Activated gamma-delta T cell (primary cell): ENCODE measurements around the gene TCF19.
"Not testable (repeated sequence)": the region's sequence is repeated elsewhere in the genome, so short reads cannot be mapped to it uniquely, and the experiment has no call there.

Experiments
- DNase-seq: peaks from one replicate; lab custom pipeline; 2025; lab: John Stamatoyannopoulos, UW

Gene TCF19

DNA sequence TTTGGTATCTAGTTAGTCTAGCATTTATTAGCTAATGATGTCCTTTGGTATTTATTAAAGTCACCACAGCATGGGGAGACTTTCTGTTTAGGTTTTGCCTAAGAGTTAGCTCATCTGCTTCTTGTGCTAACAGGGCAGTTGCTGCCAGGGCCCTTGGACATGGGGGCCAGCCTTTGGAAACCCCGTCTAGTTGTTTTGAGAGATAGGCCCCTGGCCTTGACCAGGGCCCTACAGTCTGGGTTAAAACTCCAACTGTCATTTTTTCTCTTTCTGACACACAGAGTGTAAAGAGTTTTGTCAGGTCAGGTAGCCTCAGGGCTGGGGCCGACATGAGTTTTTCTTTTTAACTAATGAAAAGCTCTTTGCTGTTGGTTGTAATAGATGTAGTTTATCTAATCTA, 24.9 kb downstream of the TCF19 start:
- not testable (repeated sequence) for DNase-seq

DNA sequence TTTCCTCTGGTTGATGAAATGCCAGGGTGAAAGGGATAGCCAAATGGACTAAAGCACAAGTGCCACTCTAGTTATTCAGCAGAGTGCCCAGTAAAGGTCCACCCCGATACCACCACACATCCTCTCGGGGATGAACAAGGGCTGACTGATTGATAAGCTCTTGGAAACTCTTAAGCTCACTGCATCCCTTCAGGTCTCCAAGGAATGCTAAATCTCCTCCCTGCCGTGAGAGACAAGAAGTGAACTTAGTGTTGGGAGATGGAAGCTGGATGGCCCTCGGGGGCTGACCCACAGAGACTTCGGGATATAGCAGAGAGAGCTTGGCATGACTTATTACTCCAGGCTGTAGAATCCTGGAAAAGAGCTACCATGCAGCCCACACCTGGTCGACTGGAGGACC, 25.5 kb downstream of the TCF19 start:
- not testable (repeated sequence) for DNase-seq

DNA sequence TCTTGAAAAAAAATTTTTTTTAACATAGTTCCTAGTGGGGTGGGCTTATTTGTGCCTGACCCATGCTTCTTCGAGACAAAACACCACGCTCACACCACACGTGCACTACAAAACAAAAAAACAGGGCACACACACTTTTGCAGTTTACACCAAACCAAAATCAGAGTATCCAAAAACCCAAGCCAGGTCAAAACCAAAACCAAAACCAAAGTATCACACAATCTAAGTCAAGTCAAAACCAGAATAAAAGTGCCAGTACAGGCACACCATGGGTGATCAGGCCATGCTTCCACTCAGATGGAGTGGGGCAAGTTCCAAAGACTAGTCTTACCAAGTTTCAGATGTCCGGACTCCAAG, 27.3 kb downstream of the TCF19 start:
- DNase-seq: not testable (repeated sequence)

DNA sequence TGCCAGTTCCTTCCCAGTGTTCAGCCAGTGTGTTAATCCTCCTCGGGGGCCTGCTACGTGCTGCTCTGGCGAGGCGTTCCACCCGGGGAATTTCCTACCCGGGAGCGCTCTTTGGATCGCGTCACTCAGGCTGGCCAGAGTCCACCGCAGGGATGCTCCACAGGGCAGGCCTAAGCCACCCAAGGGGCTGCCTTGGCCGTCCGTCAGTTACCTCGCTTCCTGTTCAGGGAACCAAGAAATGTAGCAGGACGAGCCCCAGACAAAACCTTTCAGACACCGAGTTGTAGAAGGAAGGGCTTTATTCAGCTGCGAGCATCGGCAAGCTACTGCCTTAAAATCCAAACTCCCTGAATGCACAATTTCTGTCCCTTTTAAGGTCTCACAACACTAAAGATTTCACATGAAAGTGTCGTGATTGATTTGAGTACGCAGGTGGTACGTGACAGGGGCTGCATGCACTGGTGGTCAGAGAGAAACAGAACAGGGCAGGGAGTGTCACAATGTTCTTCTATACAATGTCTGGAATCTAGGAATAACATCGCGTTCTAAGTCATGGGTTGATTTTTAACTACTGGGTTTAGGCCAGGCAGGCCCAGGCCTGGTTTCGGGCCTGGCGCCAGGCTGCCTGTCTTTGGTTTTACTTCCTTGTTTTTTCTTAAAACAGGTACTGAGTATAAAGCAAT, 27.8 kb downstream of the TCF19 start:
- DNase-seq: no peak

DNA sequence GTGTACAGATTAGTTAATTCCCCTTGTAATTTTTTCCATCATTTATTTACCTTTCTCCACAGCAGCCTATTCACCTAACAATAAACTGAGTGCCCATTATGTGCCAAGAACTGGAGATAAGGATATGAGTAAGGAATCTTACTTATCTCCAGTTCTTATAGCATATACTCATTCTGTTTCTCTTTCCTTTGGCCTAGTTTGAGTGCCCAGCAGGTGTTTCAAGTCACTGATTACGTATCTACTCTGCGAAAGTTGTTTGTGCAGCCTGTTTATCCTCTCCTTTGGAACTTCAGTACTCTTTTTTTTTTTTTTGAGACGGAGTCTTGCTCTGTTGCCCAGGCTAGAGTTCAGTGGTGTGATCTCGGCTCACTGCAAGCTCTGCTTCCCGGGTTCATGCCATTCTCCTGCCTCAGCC, 29.4 kb downstream of the TCF19 start:
- no peak for DNase-seq

DNA sequence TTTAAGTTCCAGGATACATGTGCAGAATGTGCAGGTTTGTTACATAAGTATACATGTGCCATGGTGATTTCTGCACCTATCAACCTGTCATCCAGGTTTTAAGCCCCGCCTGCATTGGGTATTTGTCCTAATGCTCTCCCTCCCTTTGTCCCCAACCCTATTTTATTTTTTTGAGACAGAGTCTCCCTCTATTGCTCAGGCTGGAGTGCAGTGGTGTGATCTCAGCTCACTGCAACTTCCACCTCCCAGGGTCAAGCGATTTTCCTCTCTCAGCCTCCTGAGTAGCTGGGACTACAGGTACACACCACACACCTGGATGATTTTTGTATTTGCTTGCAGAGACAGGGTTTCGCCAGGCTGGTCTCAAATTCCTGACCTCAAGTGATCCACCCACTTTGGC, 30.8 kb downstream of the TCF19 start:
- not testable (repeated sequence) for DNase-seq

DNA sequence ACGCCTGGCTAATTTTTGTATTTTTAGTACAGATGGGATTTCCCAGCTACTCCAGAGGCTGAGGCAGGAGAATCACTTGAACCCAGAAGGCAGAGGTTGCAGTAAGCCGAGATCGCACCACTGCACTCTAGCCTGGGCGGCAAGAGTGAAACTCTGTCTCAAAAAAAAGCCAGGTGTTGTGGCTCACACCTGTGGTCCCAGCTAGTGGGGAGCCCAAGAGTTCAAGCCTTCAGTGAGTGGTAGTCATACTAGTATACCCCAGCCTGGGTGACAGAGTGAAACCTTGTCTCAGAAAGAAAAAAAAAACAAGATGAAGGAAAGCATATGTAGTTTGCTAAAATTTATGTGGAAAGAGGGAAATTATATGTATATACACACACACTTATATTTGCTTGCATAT, 32.1 kb downstream of the TCF19 start:
- DNase-seq: no peak

DNA sequence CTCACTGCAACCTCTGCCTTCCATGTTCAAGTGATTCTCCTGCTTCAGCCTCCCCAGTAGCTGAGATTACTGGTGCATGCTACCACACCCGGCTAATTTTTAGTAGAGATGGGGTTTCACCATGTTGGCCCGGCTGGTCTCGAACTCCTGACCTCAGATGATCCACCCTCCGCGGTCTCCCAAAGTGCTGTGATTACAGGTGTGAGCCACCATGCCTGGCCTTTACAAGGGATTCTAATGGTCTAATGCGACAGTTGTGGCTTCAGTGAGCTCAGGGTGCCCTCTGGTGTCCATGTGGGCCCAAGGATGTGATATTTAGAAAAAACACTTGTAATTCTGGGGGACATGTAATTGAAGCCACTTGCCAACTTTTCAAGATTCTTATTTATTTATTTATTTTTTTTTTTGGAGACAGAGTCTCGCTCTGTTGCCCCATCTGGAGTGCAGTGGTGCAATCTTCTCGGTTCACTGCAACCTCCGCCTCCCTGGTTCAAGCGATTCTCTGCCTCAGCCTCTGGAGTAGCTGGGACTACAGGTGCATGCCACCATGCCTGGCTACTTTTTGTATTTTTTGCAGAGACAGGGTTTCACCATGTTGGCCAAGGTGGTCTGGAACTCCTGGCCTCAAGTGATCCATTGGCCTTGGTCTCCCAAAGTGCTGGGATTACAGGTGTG, 34.2 kb downstream of the TCF19 start:
- not testable (repeated sequence) for DNase-seq

DNA sequence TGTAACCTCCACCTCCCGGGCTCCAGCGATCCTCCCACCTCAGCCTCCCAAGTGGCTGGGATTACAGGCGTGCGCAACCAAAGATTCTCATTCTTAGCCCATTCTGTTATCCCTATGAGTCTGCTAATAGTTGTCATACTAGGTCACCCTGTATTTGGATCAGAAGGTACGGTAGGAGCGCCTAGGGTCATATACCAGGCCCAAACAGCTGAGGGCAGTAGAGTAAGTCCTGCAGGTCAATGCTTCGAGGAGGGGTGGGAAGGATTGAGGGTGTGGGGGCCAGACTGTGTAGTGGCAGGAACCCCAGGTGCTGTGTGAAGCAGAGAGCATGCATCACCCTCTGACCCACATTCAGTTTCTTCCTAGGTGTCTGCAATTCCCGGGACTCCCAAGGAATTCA, 34.8 kb downstream of the TCF19 start:
- no peak for DNase-seq

DNA sequence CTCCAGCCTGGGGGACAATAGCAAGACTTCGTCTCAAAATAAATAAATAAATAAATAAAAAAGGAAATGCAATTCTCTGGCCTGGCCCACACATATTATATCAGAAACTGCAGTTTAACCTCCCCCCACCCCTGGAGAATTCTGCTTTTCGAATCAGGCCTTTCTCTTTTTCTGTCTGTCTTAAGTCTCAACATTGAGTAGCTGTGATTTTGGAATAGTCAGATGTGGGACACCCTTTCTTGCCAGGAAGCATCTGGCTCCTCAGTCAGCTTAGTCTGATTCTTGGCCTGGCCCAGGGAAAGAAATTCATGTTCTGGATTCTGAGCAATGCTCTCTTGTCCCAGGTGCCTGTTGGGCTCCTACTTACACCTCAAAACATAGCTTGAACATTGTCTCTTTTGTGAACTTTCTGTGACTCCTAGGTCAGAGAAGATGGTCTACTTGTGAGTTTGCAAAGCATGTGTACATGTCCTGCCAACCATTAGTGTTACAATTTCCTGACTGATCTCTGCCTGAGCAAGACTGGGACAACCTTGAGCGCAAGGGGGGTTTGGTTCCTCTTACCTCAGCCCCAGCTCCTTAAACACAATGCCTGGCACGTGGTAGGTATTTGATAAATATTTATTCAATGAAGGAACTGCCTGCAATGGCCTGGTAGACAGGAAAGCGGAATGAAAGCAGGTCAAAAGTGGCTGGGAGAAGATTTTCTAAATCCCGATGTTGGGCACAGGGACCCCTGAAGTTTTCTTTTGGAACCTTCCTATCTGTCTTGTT, 35.9 kb downstream of the TCF19 start:
- no peak for DNase-seq

DNA sequence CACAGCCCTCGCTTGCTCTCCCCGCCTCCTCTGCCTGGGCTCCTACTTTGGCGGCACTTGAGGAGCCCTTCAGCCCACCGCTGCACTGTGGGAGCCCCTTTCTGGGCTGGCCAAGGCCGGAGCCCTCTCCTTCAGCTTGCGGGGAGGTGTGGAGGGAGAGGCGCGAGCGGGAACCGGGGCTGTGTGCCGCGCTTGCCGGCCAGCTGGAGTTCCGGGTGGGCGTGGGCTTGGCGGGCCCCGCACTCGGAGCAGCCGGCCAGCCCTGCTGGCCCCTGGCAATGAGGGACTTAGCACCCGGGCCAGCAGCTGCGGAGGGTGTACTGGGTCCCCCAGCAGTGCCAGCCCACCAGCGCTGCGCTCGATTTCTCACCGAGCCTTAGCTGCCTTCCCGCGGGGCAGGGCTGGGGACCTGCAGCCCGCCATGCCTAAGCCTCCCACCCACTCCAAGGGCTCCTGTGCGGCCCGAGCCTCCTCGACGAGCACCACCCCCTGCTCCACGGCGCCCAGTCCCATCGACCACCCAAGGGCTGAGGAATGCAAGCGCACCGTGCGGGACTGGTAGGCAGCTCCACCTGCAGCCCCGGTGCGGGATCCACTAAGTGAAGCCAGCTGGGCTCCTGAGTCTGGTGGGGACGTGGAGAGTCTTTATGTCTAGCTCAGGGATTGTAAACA, 37.1 kb downstream of the TCF19 start:
- not testable (repeated sequence) for DNase-seq

DNA sequence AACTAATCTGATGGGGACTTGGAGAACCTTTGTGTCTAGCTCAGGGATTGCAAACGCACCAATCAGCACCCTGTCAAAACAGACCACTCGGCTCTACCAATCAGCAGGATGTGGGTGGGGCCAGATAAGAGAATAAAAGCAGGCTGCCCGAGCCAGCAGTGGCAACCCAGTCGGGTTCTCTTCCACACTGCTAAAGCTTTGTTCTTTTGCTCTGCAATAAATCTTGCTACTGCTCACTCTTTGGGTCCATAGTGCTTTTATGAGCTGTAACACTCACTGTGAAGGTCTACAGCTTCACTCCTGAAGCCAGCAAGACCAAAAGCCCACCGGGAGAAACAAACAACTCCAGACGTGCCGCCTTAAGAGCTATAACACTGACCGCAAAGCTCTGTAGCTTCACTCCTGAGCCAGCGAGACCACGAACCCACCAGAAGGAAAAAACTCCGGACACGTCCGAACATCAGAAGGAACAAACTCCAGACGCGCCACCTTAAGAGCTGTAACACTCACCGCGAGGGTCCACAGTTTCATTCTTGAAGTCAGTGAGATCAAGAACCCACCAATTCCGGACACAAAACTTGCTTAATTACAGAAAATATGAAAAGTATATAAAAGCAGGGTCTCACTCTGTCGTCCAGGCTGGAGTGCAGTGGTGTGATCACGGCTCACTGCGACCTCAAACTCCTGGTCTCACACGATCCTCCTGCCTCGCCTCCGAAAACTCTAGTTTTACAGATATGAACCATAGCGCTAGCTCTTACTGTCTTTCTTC, 38.0 kb downstream of the TCF19 start:
- not testable (repeated sequence) for DNase-seq

DNA sequence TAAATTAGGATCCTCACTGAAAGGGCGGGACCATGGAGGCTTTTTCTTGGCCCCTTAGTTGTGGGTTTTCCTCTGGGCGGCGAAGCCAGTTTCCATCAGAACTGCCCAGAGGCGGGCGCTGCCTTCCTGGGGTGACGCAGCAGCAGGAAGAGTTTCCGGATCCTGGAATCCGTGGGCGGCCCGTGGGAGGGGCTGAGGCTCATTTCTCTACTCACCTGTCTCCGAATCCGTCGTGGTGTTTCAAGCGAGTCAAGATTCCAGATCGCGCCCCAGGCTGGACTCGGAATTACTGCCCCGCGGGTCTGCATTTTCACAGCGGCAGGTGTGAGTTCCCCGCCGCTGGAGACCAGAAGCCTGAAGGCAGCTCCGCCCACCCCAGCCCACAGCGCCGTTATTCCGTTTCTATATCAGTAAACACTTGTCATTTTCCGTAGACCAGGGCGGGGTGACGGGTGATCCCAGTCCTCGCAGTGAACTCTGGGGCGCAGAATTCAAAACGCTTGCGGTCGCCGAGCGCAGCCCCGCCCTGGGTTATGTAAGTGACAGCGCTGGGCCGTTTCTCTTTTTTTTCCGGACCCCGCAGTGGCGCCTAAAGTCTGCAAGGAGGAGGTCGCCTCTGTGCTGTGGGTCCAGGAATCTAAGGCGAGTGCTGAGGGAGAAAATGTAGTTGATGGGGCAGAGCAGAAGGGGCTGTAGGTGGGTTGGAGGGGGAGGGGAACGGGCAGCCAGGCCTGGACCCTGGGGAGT, 39.3 kb downstream of the TCF19 start:
- peak; percentile 81 for DNase-seq

DNA sequence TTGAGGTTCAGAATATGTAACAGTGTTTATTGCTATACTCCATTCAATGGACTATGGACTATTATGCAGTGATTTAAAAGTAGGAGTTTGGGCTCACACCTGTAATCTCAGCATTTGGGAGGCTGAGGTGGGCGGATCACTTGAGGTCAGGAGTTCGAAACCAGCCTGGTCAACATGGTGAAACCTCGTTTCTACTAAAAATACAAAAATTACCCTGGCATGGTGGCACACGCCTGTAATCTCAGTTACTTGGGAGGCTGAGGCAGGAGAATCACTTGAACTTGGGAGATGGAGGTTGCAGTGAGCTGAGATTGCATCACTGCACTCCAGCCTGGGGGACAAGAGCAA, 40.7 kb downstream of the TCF19 start:
- DNase-seq: not testable (repeated sequence)

DNA sequence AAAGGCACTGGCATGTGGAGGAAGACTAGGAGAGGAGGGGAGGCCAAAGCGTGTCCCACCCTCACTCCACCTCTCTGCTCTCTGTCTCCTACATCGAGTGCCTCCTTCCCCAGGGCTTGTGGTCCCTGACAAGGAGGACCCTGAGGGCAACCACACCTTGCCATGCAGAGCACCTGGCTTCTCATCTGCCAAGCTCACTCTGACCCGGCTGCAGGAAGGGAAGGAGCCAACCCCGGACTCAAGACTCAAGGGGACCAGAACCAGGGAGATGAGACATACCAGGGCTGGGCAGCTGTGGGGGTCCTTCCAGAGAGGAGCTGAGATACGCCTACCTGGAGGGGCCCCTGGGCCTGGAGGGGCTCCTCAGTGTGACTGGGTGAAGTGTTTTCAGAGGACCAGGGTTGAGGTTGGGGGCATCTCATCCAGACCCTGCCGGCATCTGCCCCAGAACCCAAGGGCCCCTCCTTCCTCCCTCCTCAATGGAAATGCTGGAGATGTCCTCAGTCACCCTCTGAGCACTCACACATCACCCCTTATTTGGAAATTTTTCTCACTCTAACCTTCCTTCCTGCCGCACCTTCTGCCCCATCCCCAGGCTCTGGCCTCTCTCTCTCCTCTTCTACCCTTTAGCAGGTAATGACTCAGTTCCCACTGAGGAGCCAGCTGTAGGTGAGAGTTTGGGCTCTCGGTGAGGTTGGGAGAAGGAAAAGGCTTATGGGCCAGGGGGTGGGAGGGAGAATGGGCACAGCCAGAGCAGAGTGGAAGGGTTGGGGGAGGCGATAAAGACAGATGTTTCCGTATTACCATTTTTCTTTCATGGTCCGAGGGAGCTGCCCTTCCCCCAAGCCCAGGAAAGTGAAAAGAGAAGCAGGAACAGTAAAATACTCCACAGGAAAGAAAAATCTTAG, 44.1 kb downstream of the TCF19 start:
- DNase-seq: no peak

DNA sequence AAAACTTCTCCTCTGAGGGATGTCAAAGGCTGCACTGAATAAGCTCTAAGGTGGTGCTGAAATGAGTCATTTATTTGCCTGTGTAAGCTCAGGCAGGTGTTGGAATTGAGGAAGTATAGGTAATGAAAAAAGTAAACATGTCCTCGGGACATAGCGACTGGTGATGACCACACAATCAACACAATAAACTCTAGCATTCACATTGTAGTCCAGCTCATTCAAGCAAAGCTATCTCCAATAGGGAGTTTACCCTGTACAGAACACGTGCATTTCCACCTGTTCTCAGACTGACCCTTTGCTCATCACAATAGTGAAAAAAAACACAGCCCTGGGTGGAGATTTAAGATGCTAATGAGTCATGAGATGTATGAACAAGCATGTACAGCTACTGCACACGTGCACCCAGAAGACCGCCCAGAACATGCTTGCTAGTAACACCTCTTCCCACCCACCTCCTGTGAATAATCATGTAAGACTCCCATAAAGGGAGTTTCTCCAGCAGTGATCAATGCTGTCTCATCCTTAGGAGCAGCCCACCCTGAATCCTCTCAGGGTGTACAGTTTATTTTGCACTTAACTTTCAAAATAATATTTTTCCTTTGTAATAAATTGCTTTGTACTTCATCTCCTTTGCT, 45.1 kb downstream of the TCF19 start:
- DNase-seq: no peak

DNA sequence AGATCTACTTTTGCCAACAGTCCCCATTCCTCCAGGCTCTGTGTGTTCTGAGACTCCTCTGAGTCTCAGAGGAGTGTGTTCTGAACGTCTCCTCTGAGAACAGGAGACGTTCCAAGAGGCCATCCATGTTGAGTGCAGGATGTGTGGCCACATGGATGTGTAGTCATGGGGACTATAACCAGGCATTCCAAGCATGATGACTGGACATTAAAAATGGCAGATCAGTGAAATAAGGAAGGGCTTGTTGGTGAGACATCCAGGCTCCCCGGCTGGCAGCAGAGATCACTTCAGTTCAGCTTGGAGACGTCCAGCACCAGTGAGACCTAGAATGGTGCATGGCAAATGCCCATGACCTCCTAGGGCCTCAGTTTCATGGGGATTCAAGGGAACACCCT, 46.4 kb downstream of the TCF19 start:
- DNase-seq: no peak

DNA sequence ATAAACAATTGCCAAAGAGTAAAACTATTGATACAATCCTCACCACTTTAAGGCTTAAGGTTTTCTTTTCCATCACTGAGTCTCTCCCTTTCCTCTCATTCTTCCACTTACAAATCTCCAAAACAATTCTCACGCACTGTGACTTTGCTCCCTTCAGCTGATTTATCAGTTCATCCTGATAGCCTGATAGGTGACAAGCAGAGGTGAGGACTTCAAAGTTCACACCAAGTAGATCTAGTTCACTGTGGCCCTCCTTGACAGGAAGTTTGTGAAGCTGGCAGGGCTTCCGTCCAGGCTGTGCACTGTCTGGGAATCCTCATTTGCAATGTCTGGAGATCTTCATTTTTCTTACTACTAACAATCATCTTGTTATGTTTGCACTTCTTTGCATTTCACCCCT, 47.2 kb downstream of the TCF19 start:
- no peak for DNase-seq

DNA sequence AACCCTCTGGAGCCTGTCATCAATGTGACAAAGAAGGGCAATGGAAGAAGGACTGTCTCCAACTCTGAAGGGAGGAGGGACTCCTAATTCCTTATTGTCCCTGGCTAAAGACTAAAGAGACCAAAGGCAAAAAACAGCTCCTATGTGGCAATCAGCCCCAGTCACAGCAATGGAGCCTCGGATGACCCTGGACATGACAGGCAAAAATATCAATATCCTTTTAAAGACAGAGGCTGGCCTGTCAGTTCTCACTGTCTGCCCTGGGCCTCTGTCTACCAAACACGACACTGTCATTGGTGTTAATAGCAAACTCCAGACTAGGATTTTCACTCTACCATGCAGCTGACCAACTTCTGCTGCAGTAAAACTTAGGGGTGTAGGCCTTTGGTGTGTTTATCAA, 50.1 kb downstream of the TCF19 start:
- no peak for DNase-seq

DNA sequence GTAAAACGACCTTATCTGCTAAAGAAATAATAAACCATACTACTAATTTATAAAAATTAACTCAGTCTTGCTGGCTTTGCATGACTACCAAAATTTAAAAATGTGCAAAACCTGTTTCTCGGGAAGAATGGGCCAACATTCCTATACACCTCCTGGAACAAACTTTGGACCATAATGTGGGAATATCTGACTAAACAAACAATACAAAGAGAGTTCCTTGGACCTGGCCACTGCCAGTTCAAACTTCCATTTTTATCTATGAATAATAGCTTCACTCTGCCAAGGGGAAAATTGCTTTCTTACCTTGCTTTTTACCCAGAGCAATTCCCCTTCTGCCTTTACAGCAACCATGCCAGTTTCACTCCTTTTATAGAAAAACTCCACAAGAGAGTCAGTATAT, 50.7 kb downstream of the TCF19 start:
- no peak for DNase-seq
